GM12873 (cell line): ENCODE results near the gene ACSF2.

ENCODE experiments used
- TF ChIP-seq, protein P1 (sequence below): IDR thresholded peaks from 2 replicates; pipeline ENCODE4 v1.5.1; 2012; ENCODE audit warnings: low read depth, mild to moderate bottlenecking, moderate library complexity, low read length, control low read depth; ENCODE audit not compliant: insufficient read depth; ENCODE audit errors: missing control alignments

Gene ACSF2

DNA sequence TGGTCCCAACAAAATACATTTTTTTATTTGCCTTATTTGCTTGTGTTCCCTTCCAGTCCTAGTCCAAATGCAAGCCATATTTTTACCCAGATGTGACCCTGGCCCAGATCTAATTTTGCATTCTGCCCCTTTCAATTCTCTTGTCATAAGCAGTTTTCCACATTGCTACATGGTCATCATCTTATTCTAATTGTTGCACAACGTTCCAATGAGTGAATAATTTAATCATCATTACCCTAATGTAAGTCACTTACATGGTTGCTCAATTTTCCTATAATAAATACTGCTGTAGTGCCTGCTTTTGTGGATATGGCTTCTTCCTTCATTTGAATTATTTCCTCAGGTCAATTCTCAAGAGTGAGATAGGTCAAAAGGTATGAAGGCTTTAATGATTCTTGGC is 65.5 kb downstream of the ACSF2 start:
- TF ChIP-seq, protein P1, sequence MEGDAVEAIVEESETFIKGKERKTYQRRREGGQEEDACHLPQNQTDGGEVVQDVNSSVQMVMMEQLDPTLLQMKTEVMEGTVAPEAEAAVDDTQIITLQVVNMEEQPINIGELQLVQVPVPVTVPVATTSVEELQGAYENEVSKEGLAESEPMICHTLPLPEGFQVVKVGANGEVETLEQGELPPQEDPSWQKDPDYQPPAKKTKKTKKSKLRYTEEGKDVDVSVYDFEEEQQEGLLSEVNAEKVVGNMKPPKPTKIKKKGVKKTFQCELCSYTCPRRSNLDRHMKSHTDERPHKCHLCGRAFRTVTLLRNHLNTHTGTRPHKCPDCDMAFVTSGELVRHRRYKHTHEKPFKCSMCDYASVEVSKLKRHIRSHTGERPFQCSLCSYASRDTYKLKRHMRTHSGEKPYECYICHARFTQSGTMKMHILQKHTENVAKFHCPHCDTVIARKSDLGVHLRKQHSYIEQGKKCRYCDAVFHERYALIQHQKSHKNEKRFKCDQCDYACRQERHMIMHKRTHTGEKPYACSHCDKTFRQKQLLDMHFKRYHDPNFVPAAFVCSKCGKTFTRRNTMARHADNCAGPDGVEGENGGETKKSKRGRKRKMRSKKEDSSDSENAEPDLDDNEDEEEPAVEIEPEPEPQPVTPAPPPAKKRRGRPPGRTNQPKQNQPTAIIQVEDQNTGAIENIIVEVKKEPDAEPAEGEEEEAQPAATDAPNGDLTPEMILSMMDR: no peak

DNA sequence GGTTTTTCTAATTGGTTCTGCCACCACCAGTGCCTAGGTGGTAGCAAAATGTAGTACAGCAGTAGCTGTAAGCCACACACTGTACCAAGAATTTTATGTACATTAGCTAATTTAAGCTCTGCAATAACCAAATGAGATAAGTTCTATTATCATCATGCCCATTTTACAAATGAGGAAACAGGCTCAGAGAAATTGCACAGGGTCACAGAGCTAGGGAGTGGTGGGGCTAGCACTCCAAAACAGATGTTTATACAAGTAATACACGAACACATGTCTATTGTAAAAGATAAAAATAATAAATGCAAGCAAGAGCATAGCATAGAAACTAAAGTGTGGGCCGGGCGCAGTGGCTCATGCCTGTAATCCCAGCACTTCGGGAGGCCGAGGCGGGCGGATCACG is 66.2 kb downstream of the ACSF2 start:
- TF ChIP-seq, protein P1: no peak

DNA sequence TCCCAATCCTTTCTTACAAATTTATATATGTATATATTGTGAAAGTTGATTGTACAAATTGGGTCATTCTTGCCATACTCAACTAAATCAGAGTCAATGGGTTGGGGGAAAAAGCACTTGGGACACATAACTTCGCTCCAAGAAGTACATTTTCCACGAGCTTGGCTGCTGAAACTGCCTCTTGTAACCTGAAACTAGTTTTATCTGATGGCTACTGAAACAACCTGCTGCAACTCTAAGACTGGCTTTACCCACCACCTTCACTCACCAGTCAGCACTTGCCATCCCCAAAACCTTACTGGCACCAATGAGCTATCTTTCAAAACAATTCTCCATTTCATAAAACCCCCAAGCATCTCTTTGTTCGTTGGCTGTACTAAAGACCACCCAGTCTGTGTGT is 67.7 kb downstream of the ACSF2 start:
- TF ChIP-seq, protein P1: no peak

DNA sequence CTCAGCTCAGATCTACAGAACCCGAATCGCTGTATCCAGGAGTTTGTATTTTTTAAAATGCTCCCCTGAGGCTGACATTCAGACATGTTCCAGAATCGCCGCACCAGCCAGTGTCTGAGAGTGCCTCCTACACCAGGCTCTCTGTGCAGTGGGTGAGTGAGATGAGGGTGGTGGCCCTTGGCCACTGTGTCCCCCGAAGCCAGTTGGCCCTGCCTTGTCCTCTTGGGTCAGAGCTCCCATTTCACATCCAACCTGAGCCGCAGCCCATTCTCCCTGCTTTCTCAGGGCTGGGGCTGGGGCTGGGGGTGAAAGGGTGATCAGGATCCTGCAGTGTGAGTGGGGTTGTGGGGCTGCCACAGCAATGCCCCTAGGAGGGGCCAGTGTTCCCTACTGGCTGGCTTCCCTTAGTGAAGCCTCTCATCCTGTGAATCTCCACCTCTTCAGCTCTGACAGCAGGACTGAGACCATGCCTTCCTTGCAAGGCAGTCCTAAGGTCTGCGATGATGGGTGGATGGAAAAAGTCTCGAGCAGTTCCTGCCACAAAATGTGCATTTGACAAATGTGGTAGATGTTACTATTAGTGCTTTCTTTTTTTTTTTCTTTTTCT is 69.3 kb downstream of the ACSF2 start:
- TF ChIP-seq, protein P1: no peak

DNA sequence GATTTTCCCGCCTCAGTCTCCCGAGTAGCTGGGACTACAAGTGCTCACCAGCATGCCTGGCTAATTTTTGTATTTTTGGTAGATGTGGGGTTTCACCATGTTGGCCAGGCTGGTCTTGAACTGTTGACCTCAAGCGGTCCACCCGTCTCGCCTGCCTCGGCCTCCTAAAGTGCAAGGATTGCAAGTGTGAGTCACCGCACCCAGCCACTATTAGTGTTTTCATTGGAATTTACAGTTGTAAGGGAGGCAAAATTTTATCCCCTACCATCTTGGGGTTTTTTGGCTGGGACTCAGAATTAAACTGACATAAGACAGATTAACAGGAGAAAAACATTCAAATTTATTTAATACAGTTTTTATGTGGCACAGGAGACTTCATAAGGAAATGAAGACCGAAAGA is 69.9 kb downstream of the ACSF2 start:
- TF ChIP-seq, protein P1: no peak

DNA sequence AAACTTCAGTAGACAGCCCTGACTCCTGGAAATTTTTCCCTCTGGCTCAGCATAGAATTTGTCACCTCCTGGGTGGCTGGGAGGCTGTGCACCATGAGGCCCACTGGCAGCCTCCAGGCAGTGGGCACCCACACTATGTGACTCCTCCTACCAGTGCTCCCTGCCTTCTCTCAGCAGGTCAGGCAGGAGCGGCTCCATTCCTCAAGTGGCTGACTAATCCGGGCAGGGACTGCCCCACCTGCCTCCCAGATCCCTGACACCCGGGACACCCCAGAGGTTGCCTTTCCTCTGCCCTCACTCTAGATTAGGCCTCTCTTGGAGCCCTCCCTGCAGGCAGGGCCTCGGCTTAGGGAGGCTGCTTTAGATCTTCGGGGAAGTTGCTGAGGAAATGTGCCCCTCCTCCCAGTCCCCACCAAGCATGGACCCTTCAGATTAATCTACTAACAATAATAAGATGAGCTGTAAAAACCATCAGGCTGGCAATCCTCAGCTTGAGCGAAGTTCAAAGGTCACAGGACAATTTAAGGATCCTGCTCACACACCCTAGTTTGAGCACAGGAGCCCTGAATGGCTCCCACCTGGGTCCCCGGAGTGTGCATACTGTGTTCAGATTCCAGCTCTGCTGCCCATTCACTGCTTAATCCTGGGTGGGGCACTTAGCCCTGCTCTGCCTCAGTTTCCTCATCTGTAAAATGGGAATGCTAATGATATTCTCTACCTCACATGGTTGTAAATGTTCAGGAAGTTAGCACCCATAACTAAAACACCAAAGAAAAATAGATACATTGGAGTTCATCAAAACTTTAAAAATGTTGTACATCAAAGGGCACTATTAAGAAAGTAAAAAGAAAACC is 72.2 kb downstream of the ACSF2 start:
- TF ChIP-seq, protein P1: no peak

DNA sequence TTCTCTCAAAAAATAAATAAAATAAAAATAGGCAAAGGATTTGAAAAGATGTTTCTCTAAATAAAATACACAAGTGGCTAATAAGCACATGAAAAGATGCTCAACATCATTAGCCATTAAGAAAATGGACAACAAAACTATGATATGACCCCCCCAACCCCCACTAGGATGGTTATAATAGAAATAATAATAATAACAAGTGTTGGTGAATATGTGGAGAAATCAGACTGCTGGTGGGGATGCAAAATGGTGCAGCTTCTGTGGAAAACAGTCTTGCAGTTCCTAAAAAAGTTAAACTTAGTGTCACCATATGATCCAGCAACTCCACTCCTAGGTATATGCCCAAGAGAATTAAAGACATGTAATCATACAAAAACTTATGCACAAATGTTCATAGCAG is 73.3 kb downstream of the ACSF2 start:
- TF ChIP-seq, protein P1: no peak
